ENCODE data around the gene GDI1. TPM values are rescaled to one million over a fixed set of nuclear protein-coding genes. Genes with fewer than 3 reads are reported as not detected.

GDI1 gene
- polyA plus RNA-seq, 1 donor (not counting 4 experiments of a cell fraction or from before 2014, with no cell fraction given) = 61.8 TPM

GRCh38 chrX:154402622-154403127 is 34.3 kb upstream of the GDI1 start:
- Histone ChIP-seq H3K36me3 (ENCODE audit: control insufficient read depth in 2 of 2, extremely low read depth in 1 of 2, insufficient read depth in 2 of 2, low read length in 2 of 2) (peaks cover 6 to 18% of the 10 kb centered on the region in 2 experiments), H3K79me2 (ENCODE audit: control insufficient read depth, insufficient read depth, low read length) (peaks cover 13% of the 10 kb centered on the region), H3K9ac (ENCODE audit: control insufficient read depth, extremely low read depth, insufficient read depth, low read length) (no peak overlapping the region), H3K4me2 (ENCODE audit: control insufficient read depth, extremely low read depth, insufficient read depth, low read depth, low read length) (no peak overlapping the region), H3K9me1 (ENCODE audit: control insufficient read depth, extremely low read depth, insufficient read depth, low read length) (no peaks in the 10 kb centered on the region), H3K4me3 (ENCODE audit: control insufficient read depth in 2 of 3, extremely low read depth in 1 of 3, insufficient read depth in 2 of 3, low read depth in 1 of 3, low read length in 3 of 3) (no peak overlapping the region), H3K4me1 (ENCODE audit: control insufficient read depth, extremely low read depth, insufficient read depth, low read length) (peaks cover 2% of the 10 kb centered on the region), H4K20me1 (ENCODE audit: control insufficient read depth, extremely low read depth, insufficient read depth, low read length) (no peaks in the 10 kb centered on the region), H3K27ac (ENCODE audit: control insufficient read depth, insufficient read depth, low read length) (peak overlapping the region; percentile 4), H3K27me3 (ENCODE audit: control insufficient read depth, extremely low read depth, insufficient read depth, low read length) (no peaks in the 10 kb centered on the region), H3K9me3 (ENCODE audit: control insufficient read depth, low read depth, low read length) (no peaks in the 10 kb centered on the region), H2AFZ (ENCODE audit: control insufficient read depth, low read length) (no peak overlapping the region)
- dilution Hi-C loops (cut with MboI; ENCODE audit: extremely low pct_ligation_motif_present, low sequenced_read_pairs) = no loop called here
- no peak for DNase-seq (ENCODE audit: low read depth, low spot score)
- no peak for FAIRE-seq
- TF ChIP-seq CTCF (optimal IDR thresholded peaks at IDR 0.05 in 1 of 3, IDR thresholded peaks at IDR 0.05 in 1 of 3, conservative IDR thresholded peaks at IDR 0.05 in 1 of 3; ENCODE audit: extremely low read depth in 1 of 3, insufficient read depth in 2 of 3, low read length in 3 of 3) (no peak), EZH2 (IDR thresholded peaks at IDR 0.05; ENCODE audit: low read length) (no peak)

- dilution Hi-C loops (cut with MboI; ENCODE audit: extremely low pct_ligation_motif_present, low sequenced_read_pairs) = no loop called here
Observed at GRCh38 chrX:154403192-154403591, 33.8 kb upstream of the GDI1 start.

More at GRCh38 chrX:154403192-154403591, 33.8 kb upstream of the GDI1 start:
- Histone ChIP-seq H3K4me1 (ENCODE audit: control insufficient read depth, extremely low read depth, insufficient read depth, low read length) (peaks cover 2% of the 10 kb centered on the region), H3K4me3 (ENCODE audit: control insufficient read depth in 2 of 3, extremely low read depth in 1 of 3, insufficient read depth in 2 of 3, low read depth in 1 of 3, low read length in 3 of 3) (no peak overlapping the region), H3K79me2 (ENCODE audit: control insufficient read depth, insufficient read depth, low read length) (peaks cover 13% of the 10 kb centered on the region), H4K20me1 (ENCODE audit: control insufficient read depth, extremely low read depth, insufficient read depth, low read length) (no peaks in the 10 kb centered on the region), H3K9me3 (ENCODE audit: control insufficient read depth, low read depth, low read length) (no peaks in the 10 kb centered on the region), H3K27me3 (ENCODE audit: control insufficient read depth, extremely low read depth, insufficient read depth, low read length) (no peaks in the 10 kb centered on the region), H3K27ac (ENCODE audit: control insufficient read depth, insufficient read depth, low read length) (no peak overlapping the region), H3K9me1 (ENCODE audit: control insufficient read depth, extremely low read depth, insufficient read depth, low read length) (no peaks in the 10 kb centered on the region), H3K36me3 (ENCODE audit: control insufficient read depth in 2 of 2, extremely low read depth in 1 of 2, insufficient read depth in 2 of 2, low read length in 2 of 2) (peaks cover 6 to 18% of the 10 kb centered on the region in 2 experiments), H2AFZ (ENCODE audit: control insufficient read depth, low read length) (no peak overlapping the region), H3K4me2 (ENCODE audit: control insufficient read depth, extremely low read depth, insufficient read depth, low read depth, low read length) (no peak overlapping the region), H3K9ac (ENCODE audit: control insufficient read depth, extremely low read depth, insufficient read depth, low read length) (no peak overlapping the region)
- no peak for FAIRE-seq
- DNase-seq (ENCODE audit: low read depth, low spot score) = no peak
- no peak for TF ChIP-seq CTCF (optimal IDR thresholded peaks at IDR 0.05 in 1 of 3, IDR thresholded peaks at IDR 0.05 in 1 of 3, conservative IDR thresholded peaks at IDR 0.05 in 1 of 3; ENCODE audit: extremely low read depth in 1 of 3, insufficient read depth in 2 of 3, low read length in 3 of 3)
- no peak for TF ChIP-seq EZH2 (IDR thresholded peaks at IDR 0.05; ENCODE audit: low read length)
